T-helper 17 cell (primary cell): ENCODE measurements around the gene MMP24OS. TPM values are rescaled to one million over a fixed set of nuclear protein-coding genes. Genes with fewer than 3 reads are reported as not detected.
A peak's percentile ranks its signal among the peaks of the same experiment; 100 is the strongest.
"Not testable (repeated sequence)": the region's sequence is repeated elsewhere in the genome, so short reads cannot be mapped to it uniquely, and the experiment has no call there.

Source experiments
- ATAC-seq: fragments of 150-1000 bp; cut with Tn5 transposase; 2 replicates; pipeline ENCODE4 v1.10.0; 2021; ENCODE audit warnings: mild to moderate bottlenecking, moderate library complexity
- DNase-seq, 3 donors: peaks; one replicate each; pipeline versions ENCODE4 v3.0.0 to v3.0.0-alpha.2; 2020 to 2021
- H3K9me3 ChIP-seq: one replicate; pipeline ENCODE4 v1.7.0; 2013; ENCODE audit warnings: low read length, mild to moderate bottlenecking; ENCODE audit not compliant: control insufficient read depth, poor library complexity, severe bottlenecking
- H3K27ac Mint-ChIP-seq: one replicate; pipeline ENCODE4 v1.8.0; 2022; ENCODE audit warnings: mild to moderate bottlenecking, moderate library complexity, mixed read lengths
- H3K27me3 Mint-ChIP-seq: one replicate; pipeline ENCODE4 v1.8.0; 2022; ENCODE audit warnings: mixed read lengths
- H3K36me3 Mint-ChIP-seq: one replicate; pipeline ENCODE4 v1.8.0; 2022; ENCODE audit warnings: low read depth, mixed read lengths
- H3K4me1 Mint-ChIP-seq: one replicate; pipeline ENCODE4 v1.8.0; 2022; ENCODE audit warnings: mild to moderate bottlenecking, mixed read lengths
- H3K4me3 Mint-ChIP-seq: one replicate; pipeline ENCODE4 v1.8.0; 2022; ENCODE audit warnings: mild to moderate bottlenecking, moderate library complexity, mixed read lengths
- total RNA-seq, 4 donors: library from RNA in 2 of 4; stranded (reverse) in 2 of 4; gene quantifications; one replicate each; pipeline ENCODE4 v1.2.3 and lab custom pipeline; 2022 to 2026

Gene MMP24OS
- total RNA-seq, 2 donors from 2014 or later: 60.8 to 64.4 TPM

- no peaks in the 10 kb centered on the region for H3K9me3 ChIP-seq
- Mint-ChIP-seq H3K4me1 (peaks cover 12% of the 10 kb centered on the region), H3K27me3 (no peaks in the 10 kb centered on the region), H3K36me3 (no peaks in the 10 kb centered on the region), H3K27ac (peak overlapping the region; percentile 97), H3K4me3 (no peak overlapping the region)
- DNase-seq (no peak), ATAC-seq (no peak)
Observed at GRCh38 chr20:35254448-35254999, 23.4 kb downstream of the MMP24OS start.

GRCh38 chr20:35253010-35253409 is 24.9 kb downstream of the MMP24OS start:
- DNase-seq (no peak), ATAC-seq (peak; percentile 49)
- no peaks in the 10 kb centered on the region for H3K27me3 Mint-ChIP-seq
- peaks cover 12% of the 10 kb centered on the region for H3K4me1 Mint-ChIP-seq
- H3K36me3 Mint-ChIP-seq: no peaks in the 10 kb centered on the region
- H3K9me3 ChIP-seq: no peaks in the 10 kb centered on the region
- no peak overlapping the region for H3K4me3 Mint-ChIP-seq
- peak overlapping the region; percentile 97 for H3K27ac Mint-ChIP-seq

GRCh38 chr20:35252598-35252997 is 25.3 kb downstream of the MMP24OS start:
- not testable (repeated sequence) for H3K9me3 ChIP-seq

GRCh38 chr20:35252037-35252461 is 25.9 kb downstream of the MMP24OS start:
- DNase-seq (no peak), ATAC-seq (peak; percentile 91)
- H3K27ac Mint-ChIP-seq: peak overlapping the region; percentile 97
- peaks cover 14% of the 10 kb centered on the region for H3K4me1 Mint-ChIP-seq
- no peaks in the 10 kb centered on the region for H3K9me3 ChIP-seq
- no peaks in the 10 kb centered on the region for H3K36me3 Mint-ChIP-seq
- no peaks in the 10 kb centered on the region for H3K27me3 Mint-ChIP-seq
- H3K4me3 Mint-ChIP-seq: peak overlapping the region; percentile 83

More at GRCh38 chr20:35252598-35252997, 25.3 kb downstream of the MMP24OS start:
- ATAC-seq, H3K36me3 Mint-ChIP-seq, H3K27me3 Mint-ChIP-seq, DNase-seq: not testable (repeated sequence)
- peak overlapping the region; percentile 83 for H3K4me3 Mint-ChIP-seq
- H3K4me1 Mint-ChIP-seq: peaks cover 14% of the 10 kb centered on the region
- H3K27ac Mint-ChIP-seq: peak overlapping the region; percentile 97

GRCh38 chr20:35251613-35251940 is 26.3 kb downstream of the MMP24OS start:
- peak overlapping the region; percentile 83 for H3K4me3 Mint-ChIP-seq
- no peaks in the 10 kb centered on the region for H3K27me3 Mint-ChIP-seq
- no peak for ATAC-seq
- H3K9me3 ChIP-seq: no peaks in the 10 kb centered on the region
- no peaks in the 10 kb centered on the region for H3K36me3 Mint-ChIP-seq
- peaks cover 14% of the 10 kb centered on the region for H3K4me1 Mint-ChIP-seq
- no peak for DNase-seq
- H3K27ac Mint-ChIP-seq: peak overlapping the region; percentile 97

- peaks cover 14% of the 10 kb centered on the region for H3K4me1 Mint-ChIP-seq
- H3K4me3 Mint-ChIP-seq: no peak overlapping the region
- H3K27ac Mint-ChIP-seq: peak overlapping the region; percentile 6
- no peak for DNase-seq
- ATAC-seq: no peak
- no peaks in the 10 kb centered on the region for H3K27me3 Mint-ChIP-seq
- H3K36me3 Mint-ChIP-seq: no peaks in the 10 kb centered on the region
- H3K9me3 ChIP-seq: no peaks in the 10 kb centered on the region
Observed at GRCh38 chr20:35248641-35249475, 29.1 kb downstream of the MMP24OS start.

- Mint-ChIP-seq H3K4me1 (peaks cover 6% of the 10 kb centered on the region), H3K27ac (no peak overlapping the region), H3K27me3 (no peaks in the 10 kb centered on the region), H3K36me3 (no peaks in the 10 kb centered on the region), H3K4me3 (no peak overlapping the region)
- DNase-seq: no peak
- ATAC-seq: no peak
- no peaks in the 10 kb centered on the region for H3K9me3 ChIP-seq
Observed at GRCh38 chr20:35246723-35247122, 31.2 kb downstream of the MMP24OS start.

GRCh38 chr20:35243986-35244385 is 33.9 kb downstream of the MMP24OS start:
- H3K4me1 Mint-ChIP-seq: peaks cover 8% of the 10 kb centered on the region
- no peak for ATAC-seq
- H3K4me3 Mint-ChIP-seq: no peak overlapping the region
- no peaks in the 10 kb centered on the region for H3K36me3 Mint-ChIP-seq
- H3K27me3 Mint-ChIP-seq: no peaks in the 10 kb centered on the region
- DNase-seq: no peak
- H3K27ac Mint-ChIP-seq: no peak overlapping the region
- H3K9me3 ChIP-seq: no peaks in the 10 kb centered on the region

- no peaks in the 10 kb centered on the region for H3K9me3 ChIP-seq
- no peaks in the 10 kb centered on the region for H3K27me3 Mint-ChIP-seq
- ATAC-seq (no peak), DNase-seq (no peak)
- no peaks in the 10 kb centered on the region for H3K36me3 Mint-ChIP-seq
- H3K27ac Mint-ChIP-seq: peak overlapping the region; percentile 59
- H3K4me3 Mint-ChIP-seq: no peak overlapping the region
- H3K4me1 Mint-ChIP-seq: peaks cover 8% of the 10 kb centered on the region
Observed at GRCh38 chr20:35243317-35243716, 34.6 kb downstream of the MMP24OS start.

- no peaks in the 10 kb centered on the region for H3K9me3 ChIP-seq
- no peak overlapping the region for H3K4me3 Mint-ChIP-seq
- peaks cover 8% of the 10 kb centered on the region for H3K4me1 Mint-ChIP-seq
- ATAC-seq: no peak
- H3K36me3 Mint-ChIP-seq: peaks cover 3% of the 10 kb centered on the region
- DNase-seq: no peak
- H3K27me3 Mint-ChIP-seq: no peaks in the 10 kb centered on the region
- no peak overlapping the region for H3K27ac Mint-ChIP-seq
Observed at GRCh38 chr20:35240811-35241293, 37.1 kb downstream of the MMP24OS start.

- DNase-seq: no peak
- peaks cover 8% of the 10 kb centered on the region for H3K4me1 Mint-ChIP-seq
- no peaks in the 10 kb centered on the region for H3K9me3 ChIP-seq
- no peaks in the 10 kb centered on the region for H3K27me3 Mint-ChIP-seq
- peaks cover 3% of the 10 kb centered on the region for H3K36me3 Mint-ChIP-seq
- no peak for ATAC-seq
- no peak overlapping the region for H3K27ac Mint-ChIP-seq
- no peak overlapping the region for H3K4me3 Mint-ChIP-seq
Observed at GRCh38 chr20:35240083-35240810, 37.7 kb downstream of the MMP24OS start.

- peaks cover 12% of the 10 kb centered on the region for H3K4me1 Mint-ChIP-seq
- no peaks in the 10 kb centered on the region for H3K9me3 ChIP-seq
- no peak overlapping the region for H3K27ac Mint-ChIP-seq
- DNase-seq (no peak), ATAC-seq (no peak)
- peaks cover 9% of the 10 kb centered on the region for H3K36me3 Mint-ChIP-seq
- no peaks in the 10 kb centered on the region for H3K27me3 Mint-ChIP-seq
- no peak overlapping the region for H3K4me3 Mint-ChIP-seq
Observed at GRCh38 chr20:35238735-35239134, 39.2 kb downstream of the MMP24OS start.

- ATAC-seq (no peak), DNase-seq (no peak)
- no peak overlapping the region for H3K27ac Mint-ChIP-seq
- H3K9me3 ChIP-seq: no peaks in the 10 kb centered on the region
- H3K4me3 Mint-ChIP-seq: no peak overlapping the region
- peaks cover 9% of the 10 kb centered on the region for H3K36me3 Mint-ChIP-seq
- peaks cover 12% of the 10 kb centered on the region for H3K4me1 Mint-ChIP-seq
- H3K27me3 Mint-ChIP-seq: no peaks in the 10 kb centered on the region
Observed at GRCh38 chr20:35238170-35238569, 39.8 kb downstream of the MMP24OS start.
